Measurements from ENCODE around the gene SEMA3E. TPM values are rescaled to one million over a fixed set of nuclear protein-coding genes. Genes with fewer than 3 reads are reported as not detected.

The SEMA3E gene
- total RNA-seq, 4 donors from 2014 or later, result 1.5 to 5.3 (median 3.5) TPM

GRCh38 chr7:83388436-83388835 is 260.5 kb downstream of the SEMA3E start:
- TF ChIP-seq CTCF (IDR thresholded peaks at IDR 0.05; ENCODE audit: low read depth), result no peak

- no peak for TF ChIP-seq CTCF (IDR thresholded peaks at IDR 0.05; ENCODE audit: low read depth)
Observed at GRCh38 chr7:83366629-83367028, 282.3 kb downstream of the SEMA3E start.

GRCh38 chr7:83365746-83366145 is 283.2 kb downstream of the SEMA3E start:
- no peak for TF ChIP-seq CTCF (IDR thresholded peaks at IDR 0.05; ENCODE audit: low read depth)

- TF ChIP-seq CTCF (IDR thresholded peaks at IDR 0.05; ENCODE audit: low read depth), result no peak
Observed at GRCh38 chr7:83362871-83363550, 285.9 kb downstream of the SEMA3E start.

DNA sequence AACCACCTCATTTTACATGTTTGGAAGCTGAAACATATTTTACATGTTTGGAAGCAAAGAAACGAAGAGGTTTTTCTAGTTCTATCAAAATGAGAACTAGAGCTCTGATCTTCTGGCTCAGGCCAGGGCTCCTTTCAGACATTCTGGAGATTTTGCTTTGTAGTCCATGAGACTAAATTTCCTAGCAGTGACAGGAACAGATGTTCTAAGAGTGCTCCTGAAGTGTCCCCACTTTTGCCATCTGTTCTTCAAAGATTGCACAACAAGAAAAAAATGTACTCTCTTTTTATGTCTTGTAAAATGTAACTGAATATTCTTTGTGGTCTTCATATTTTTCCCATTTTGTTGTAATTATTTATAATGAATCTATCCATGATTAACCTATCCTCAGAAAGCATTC is 289.8 kb downstream of the SEMA3E start:
- no peak for TF ChIP-seq CTCF (IDR thresholded peaks at IDR 0.05; ENCODE audit: low read depth)

- no peak for TF ChIP-seq CTCF (IDR thresholded peaks at IDR 0.05; ENCODE audit: low read depth)
Observed at GRCh38 chr7:83355143-83355542, 293.8 kb downstream of the SEMA3E start.

DNA sequence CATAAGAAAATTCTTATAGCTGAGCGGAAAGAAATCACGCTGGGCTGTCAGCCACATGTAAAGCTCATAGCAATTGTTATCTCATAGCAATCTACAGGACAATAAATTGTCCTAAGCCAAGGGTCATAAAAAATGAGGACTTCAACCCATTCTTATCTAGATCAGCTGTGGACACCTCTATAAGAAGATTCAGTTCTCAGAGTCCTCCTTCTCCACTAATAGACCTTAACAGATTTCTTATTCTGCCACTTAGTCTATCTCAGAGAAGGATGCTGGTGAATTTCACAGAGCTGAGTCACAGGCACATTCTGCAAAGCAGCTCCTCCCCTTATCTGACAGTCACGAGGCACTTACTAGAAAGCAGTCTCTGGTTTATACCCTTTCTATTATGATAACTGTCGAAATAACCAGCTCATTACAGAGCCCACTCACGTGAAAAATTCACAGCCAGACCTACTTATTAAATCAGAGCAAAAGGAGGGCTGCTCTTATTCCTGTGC is 300.9 kb downstream of the SEMA3E start:
- TF ChIP-seq CTCF (IDR thresholded peaks at IDR 0.05; ENCODE audit: low read depth), result no peak
